GM12878 (cell line): ENCODE measurements around the gene IER5. TPM values are rescaled to one million over a fixed set of nuclear protein-coding genes. Genes with fewer than 3 reads are reported as not detected.

Experiments used
- ATAC-seq: fragments of 200-7000 bp; cut with Tn5 transposase; 3 replicates; pipeline ENCODE4 v1.9.1; 2020; ENCODE audit warnings: mild to moderate bottlenecking, moderate library complexity
- BruUV-seq: library from RNA; stranded (reverse); fragments of 400-500 nt; replicated peaks from 2 replicates; lab custom pipeline; 2021; lab: Mats Ljungman, UMichigan
- CTCF ChIA-PET: fragments of 300-600 bp; sonication (Branson Sonifier 250); formaldehyde crosslinking; extraction: SDS; loops from one replicate; lab custom pipeline; 2021; ENCODE audit warnings: inconsistent platforms; lab: Yijun Ruan, JAX
- POLR2A ChIA-PET: fragments of 350-600 bp; formaldehyde crosslinking; extraction: SDS; loops from one replicate; lab custom pipeline; 2021; ENCODE audit warnings: inconsistent platforms; lab: Charles Lee
- RAD21 ChIA-PET: fragments of 300-600 bp; sonication (Branson Sonifier 250); formaldehyde crosslinking; loops from one replicate; lab custom pipeline; 2023; ENCODE audit warnings: antibody characterized with exemption; ENCODE audit not compliant: unreplicated experiment; lab: Charles Lee
- SMC1A ChIA-PET: fragments of 300-600 bp; sonication (Branson Sonifier 250); formaldehyde crosslinking; loops from one replicate; lab custom pipeline; 2023; ENCODE audit not compliant: unreplicated experiment, uncharacterized antibody; lab: Charles Lee
- DNase-seq: peaks from one replicate; pipeline ENCODE4 v3.0.0-alpha.2; 2011; ENCODE audit warnings: low read depth, low spot score
- FAIRE-seq: peaks from 3 replicates; lab custom pipeline; 2011; peaks lifted over from hg19 to GRCh38; lab: Jason Lieb, UNC
- H2AFZ ChIP-seq: 2 replicates; pipeline ENCODE4 v1.6.0; 2011; ENCODE audit warnings: low read depth, low read length, control low read depth; ENCODE audit not compliant: control insufficient read depth
- H3K27ac ChIP-seq: 2 replicates; pipeline ENCODE4 v1.5.1; 2011; ENCODE audit warnings: control low read depth; ENCODE audit not compliant: control insufficient read depth, insufficient read depth
- H3K27me3 ChIP-seq, 2 experiments: replicated peaks in 1 of 2; 2 replicates each; pipeline versions ENCODE4 v1.6.0 to v1.6.1; 2011; ENCODE audit warnings: low read length in 1 of 2; ENCODE audit not compliant: control insufficient read depth in 2 of 2, insufficient read depth in 2 of 2
- H3K36me3 ChIP-seq, 2 experiments: 2 replicates each; pipeline ENCODE4 v1.5.1; 2011; ENCODE audit warnings: low read length in 1 of 2; ENCODE audit not compliant: control insufficient read depth in 2 of 2, insufficient read depth in 2 of 2
- H3K4me1 ChIP-seq: 2 replicates; pipeline ENCODE4 v1.6.1; 2011; ENCODE audit warnings: mild to moderate bottlenecking, low read length, moderate library complexity, mixed read lengths; ENCODE audit not compliant: control insufficient read depth, insufficient read depth
- H3K4me2 ChIP-seq: 2 replicates; pipeline ENCODE4 v1.6.0; 2011; ENCODE audit warnings: control low read depth; ENCODE audit not compliant: control insufficient read depth, insufficient read depth
- H3K4me3 ChIP-seq: fragments of 200-600 bp; sonication (generic); 2 replicates; pipeline ENCODE4 v1.5.1; 2016
- H3K79me2 ChIP-seq: 2 replicates; pipeline ENCODE4 v1.6.0; 2011; ENCODE audit warnings: low read length; ENCODE audit not compliant: control insufficient read depth, insufficient read depth
- H3K9ac ChIP-seq: 2 replicates; pipeline ENCODE4 v1.8.0; 2011; ENCODE audit warnings: low read length, control low read depth, mixed read lengths; ENCODE audit not compliant: control insufficient read depth, insufficient read depth
- H3K9me3 ChIP-seq: replicated peaks from 3 replicates; pipeline ENCODE4 v1.5.1; 2011; ENCODE audit warnings: mild to moderate bottlenecking, low read length; ENCODE audit not compliant: control insufficient read depth, insufficient read depth
- H4K20me1 ChIP-seq: 2 replicates; pipeline ENCODE4 v1.6.0; 2011; ENCODE audit not compliant: control insufficient read depth, insufficient read depth
- ATF7 ChIP-seq: fragments of 450-650 bp; IDR thresholded peaks from 2 replicates; pipeline ENCODE4 v1.6.1; 2016; ENCODE audit warnings: low read depth, mild to moderate bottlenecking
- ETV6 ChIP-seq, 2 experiments: fragments of 450-650 bp in 1 of 2; IDR thresholded peaks in 1 of 2; conservative IDR thresholded peaks in 1 of 2; 2 replicates each; pipeline ENCODE4 v1.6.1; 2014; ENCODE audit warnings: antibody characterized with exemption in 1 of 2, borderline replicate concordance in 1 of 2, low read depth in 1 of 2, mild to moderate bottlenecking in 1 of 2, moderate library complexity in 1 of 2
- GATAD2B ChIP-seq: fragments of 450-650 bp; conservative IDR thresholded peaks from 2 replicates; pipeline ENCODE4 v1.6.1; 2017; ENCODE audit warnings: low read depth, mild to moderate bottlenecking, moderate library complexity
- IKZF2 ChIP-seq, 2 experiments: fragments of 450-650 bp; IDR thresholded peaks; 2 replicates each; pipeline ENCODE4 v1.6.1; 2017; ENCODE audit warnings: mild to moderate bottlenecking in 2 of 2, moderate library complexity in 2 of 2
- SREBF1 ChIP-seq: IDR thresholded peaks from 2 replicates; pipeline ENCODE4 v1.6.1; 2012; ENCODE audit warnings: mild to moderate bottlenecking, low read length
- SRF ChIP-seq, 2 experiments: IDR thresholded peaks; 2 replicates each; pipeline ENCODE4 v1.6.1; 2011; ENCODE audit warnings: low read depth in 2 of 2, low read length in 2 of 2, mild to moderate bottlenecking in 1 of 2, moderate library complexity in 1 of 2
- TARDBP ChIP-seq: IDR thresholded peaks from 2 replicates; pipeline ENCODE4 v1.6.1; 2016; ENCODE audit warnings: borderline replicate concordance
- WRNIP1 ChIP-seq: IDR thresholded peaks from 2 replicates; pipeline ENCODE4 v1.6.1; 2011; ENCODE audit warnings: low read depth, low read length, improper control_type of control experiment, borderline replicate concordance
- ZNF274 ChIP-seq: IDR thresholded peaks from one replicate; pipeline ENCODE4 v1.8.0; 2011; ENCODE audit not compliant: insufficient read length, insufficient read depth
- whole genome bisulfite sequencing: methylation state at CpG from one replicate; pipeline ENCODE4 v1.1.6; 2016; ENCODE audit warnings: low lambda C conversion rate; ENCODE audit not compliant: insufficient replicate concordance, insufficient coverage; ENCODE audit errors: missing lambda C conversion rate; 5-methylcytosine and 5-hydroxymethylcytosine counted together
- in situ Hi-C: fragments of 300-500 bp; cut with MboI; formaldehyde crosslinking; loops from 9 replicates; pipeline ENCODE4 v1.14.3; 2018; ENCODE audit warnings: mixed read lengths
- intact Hi-C: fragments of 100-400 bp; cut with micrococcal nuclease; formaldehyde crosslinking; loops from one replicate; pipeline ENCODE4 v1.14.2; 2022; ENCODE audit not compliant: unreplicated experiment
- polyA plus RNA-seq, 11 experiments: library from polyadenylated mRNA; depleted of rRNA in 4 of 11; unstranded in 6 of 11; stranded (reverse) in 5 of 11; fragments of >200 nt; fragmentation: Nextera tagmentation in 4 of 11; fragmentation: Illumina TruSeq in 1 of 11; extraction: Ambion mirVana in 4 of 11; extraction: Trizol in 1 of 11; gene quantifications; 1 replicate in 1 of 11; 2 replicates in 10 of 11; pipeline versions ENCODE4 v1.2.1 to v1.2.3, GENCODE V29; 2011 to 2016; ENCODE audit warnings: inconsistent platforms in 2 of 11, missing spikeins in 2 of 11, low read depth in 1 of 11
- total RNA-seq, 4 experiments: library from RNA; depleted of rRNA in 3 of 4; stranded (reverse); fragments of >200 nt in 3 of 4; fragmentation: Illumina TruSeq in 1 of 4; extraction: Trizol in 1 of 4; gene quantifications; 2 replicates each; pipeline versions ENCODE4 v1.2.1 to v1.2.3, GENCODE V29; 2013 to 2021

The IER5 gene
- total and polyA plus RNA-seq, 10 of the 15 experiments (the other 5 are each of a cell fraction or from before 2014, with no cell fraction given) = 4.3 to 75.2 (median 30.5) TPM

- Histone ChIP-seq H3K27me3 (no peaks in the 10 kb centered on the region), H3K79me2 (no peaks in the 10 kb centered on the region), H3K4me2 (no peak overlapping the region), H3K4me3 (no peak overlapping the region), H3K4me1 (peaks cover 7% of the 10 kb centered on the region), H2AFZ (no peak overlapping the region), H3K9me3 (no peaks in the 10 kb centered on the region), H3K36me3 (no peaks in the 10 kb centered on the region), H3K27ac (no peak overlapping the region), H3K9ac (no peak overlapping the region), H4K20me1 (no peaks in the 10 kb centered on the region)
- DNase-seq (no peak), FAIRE-seq (no peak), ATAC-seq (no peak)
- TF ChIP-seq IKZF2 (IDR thresholded peaks at IDR 0.05) = no peak
- TF ChIP-seq WRNIP1 = no peak
- TF ChIP-seq ETV6 (conservative IDR thresholded peaks at IDR 0.05 in 1 of 2, IDR thresholded peaks at IDR 0.05 in 1 of 2; ENCODE audit: borderline replicate concordance in 1 of 2, low read depth in 1 of 2) = no peak
- TF ChIP-seq TARDBP = no peak
- TF ChIP-seq ATF7 = no peak
- TF ChIP-seq ZNF274 = no peak
- no peak for TF ChIP-seq SRF (IDR thresholded peaks at IDR 0.05; ENCODE audit: low read depth in 2 of 2, low read length in 2 of 2)
- TF ChIP-seq SREBF1 = no peak
- no peak for TF ChIP-seq GATAD2B
- intact Hi-C loops = no loop called here
- ChIA-PET RAD21 (no interaction called here), POLR2A (no interaction called here), CTCF (interaction anchor here (38.4 kb wide), 1 partner anchor 27 kb away, joined by 1067 read pairs; no protein-coding TSS in a partner anchor), SMC1A (interaction anchor here (39.2 kb wide), 1 partner anchor 27 kb away, joined by 1399 read pairs; no protein-coding TSS in a partner anchor)
- no TSS peak for BruUV-seq
- 72% methylated on average over 6 of the region's 6 CpGs for WGBS
- in situ Hi-C loops = no loop called here
These were observed 24.6 kb downstream of the IER5 start for GRCh38 chr1:181113059-181113641.
